Smooth muscle cell (in vitro differentiated cells): Measurements from ENCODE around the gene KDM8. TPM values are rescaled to one million over a fixed set of nuclear protein-coding genes. Genes with fewer than 3 reads are reported as not detected.

Experiments used
- DNase-seq: peaks from one replicate; lab custom pipeline; 2025; ENCODE audit not compliant: unreplicated experiment; lab: John Stamatoyannopoulos, UW
- H2AFZ ChIP-seq: fragments of 200-600 bp; sonication (generic); 2 replicates; pipeline ENCODE4 v1.6.0; 2016; ENCODE audit warnings: antibody characterized with exemption, low read depth, mild to moderate bottlenecking
- H3F3A ChIP-seq: fragments of 200-600 bp; sonication (generic); 2 replicates; pipeline ENCODE4 v1.6.0; 2017; ENCODE audit warnings: antibody characterized with exemption, low read depth
- H3K27ac ChIP-seq: fragments of 200-600 bp; sonication (generic); 2 replicates; pipeline ENCODE4 v1.5.1; 2016; ENCODE audit warnings: low read depth, mild to moderate bottlenecking
- H3K27me3 ChIP-seq: fragments of 200-600 bp; sonication (generic); 2 replicates; pipeline ENCODE4 v1.6.1; 2016; ENCODE audit warnings: low read depth, mild to moderate bottlenecking
- H3K36me3 ChIP-seq: fragments of 200-600 bp; sonication (generic); 2 replicates; pipeline ENCODE4 v1.5.1; 2016; ENCODE audit warnings: low read depth
- H3K4me1 ChIP-seq: fragments of 200-600 bp; sonication (generic); 2 replicates; pipeline ENCODE4 v1.5.1; 2016; ENCODE audit warnings: low read depth
- H3K4me2 ChIP-seq: fragments of 200-600 bp; sonication (generic); 2 replicates; pipeline ENCODE4 v1.6.0; 2016; ENCODE audit warnings: mild to moderate bottlenecking
- H3K4me3 ChIP-seq: fragments of 200-600 bp; sonication (generic); 2 replicates; pipeline ENCODE4 v1.5.1; 2016; ENCODE audit warnings: mild to moderate bottlenecking
- H3K79me2 ChIP-seq: fragments of 200-600 bp; sonication (generic); 2 replicates; pipeline ENCODE4 v1.6.0; 2016; ENCODE audit warnings: low read depth, mild to moderate bottlenecking
- H3K9ac ChIP-seq: fragments of 200-600 bp; sonication (generic); 2 replicates; pipeline ENCODE4 v1.6.0; 2016; ENCODE audit warnings: low read depth
- H3K9me3 ChIP-seq: fragments of 200-600 bp; sonication (generic); replicated peaks from 2 replicates; pipeline ENCODE4 v1.5.1; 2016; ENCODE audit warnings: low read depth
- H4K20me1 ChIP-seq: fragments of 200-600 bp; sonication (generic); 2 replicates; pipeline ENCODE4 v1.6.0; 2016; ENCODE audit warnings: low read depth
- WGBS: methylation state at CpG from one replicate; pipeline ENCODE4 v1.1.7; 2016; ENCODE audit warnings: low lambda C conversion rate; 5-methylcytosine and 5-hydroxymethylcytosine counted together
- polyA plus RNA-seq: library from polyadenylated mRNA; unstranded; fragments of >200 nt; fragmentation: Nextera tagmentation; extraction: Ambion mirVana; gene quantifications from 2 replicates; pipeline ENCODE4 v1.2.1, GENCODE V29; 2016
- total RNA-seq: library from RNA; depleted of rRNA; stranded (reverse); fragments of >200 nt; gene quantifications from 2 replicates; pipeline ENCODE4 v1.2.3, GENCODE V29; 2014
- TF ChIP-seq, protein P1 (sequence below): fragments of 200-600 bp; sonication (generic); IDR thresholded peaks from 2 replicates; pipeline ENCODE4 v1.5.1; 2017; ENCODE audit warnings: borderline replicate concordance, mild to moderate bottlenecking, antibody characterized with exemption; ENCODE audit not compliant: insufficient read depth, poor library complexity, severe bottlenecking

Gene KDM8
- total and polyA plus RNA-seq, 2 experiments from 2014 or later, result 0.81 to 3.5 TPM

DNA sequence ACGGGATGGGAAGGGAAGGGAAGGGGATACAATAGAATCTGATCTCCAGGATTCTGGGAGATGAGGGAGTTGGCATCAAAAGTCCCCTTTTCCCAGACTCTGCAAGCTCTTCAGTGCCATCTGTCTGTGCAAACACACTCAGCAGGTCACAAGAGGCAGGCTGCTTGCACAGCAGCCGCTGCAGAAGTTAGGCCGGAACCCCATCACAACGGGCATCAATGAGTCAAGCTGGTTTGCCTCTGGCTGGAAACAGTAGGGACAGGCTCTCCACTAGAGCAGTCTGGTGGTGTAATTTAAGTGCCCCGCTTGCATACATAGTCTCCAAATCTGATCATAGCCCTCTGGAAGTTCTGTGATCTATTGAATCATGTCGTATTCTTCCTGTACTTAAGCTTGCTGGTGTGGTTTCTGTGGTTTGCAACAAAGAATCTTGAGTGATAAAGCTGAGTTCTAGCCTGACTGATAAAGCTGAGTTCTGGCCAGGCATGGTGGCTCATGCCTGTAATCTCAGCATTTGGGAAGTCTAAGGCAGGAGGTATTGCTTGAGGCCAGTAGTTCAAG, 33.7 kb upstream of the KDM8 start:
- no peak for DNase-seq
- TF ChIP-seq, protein P1, sequence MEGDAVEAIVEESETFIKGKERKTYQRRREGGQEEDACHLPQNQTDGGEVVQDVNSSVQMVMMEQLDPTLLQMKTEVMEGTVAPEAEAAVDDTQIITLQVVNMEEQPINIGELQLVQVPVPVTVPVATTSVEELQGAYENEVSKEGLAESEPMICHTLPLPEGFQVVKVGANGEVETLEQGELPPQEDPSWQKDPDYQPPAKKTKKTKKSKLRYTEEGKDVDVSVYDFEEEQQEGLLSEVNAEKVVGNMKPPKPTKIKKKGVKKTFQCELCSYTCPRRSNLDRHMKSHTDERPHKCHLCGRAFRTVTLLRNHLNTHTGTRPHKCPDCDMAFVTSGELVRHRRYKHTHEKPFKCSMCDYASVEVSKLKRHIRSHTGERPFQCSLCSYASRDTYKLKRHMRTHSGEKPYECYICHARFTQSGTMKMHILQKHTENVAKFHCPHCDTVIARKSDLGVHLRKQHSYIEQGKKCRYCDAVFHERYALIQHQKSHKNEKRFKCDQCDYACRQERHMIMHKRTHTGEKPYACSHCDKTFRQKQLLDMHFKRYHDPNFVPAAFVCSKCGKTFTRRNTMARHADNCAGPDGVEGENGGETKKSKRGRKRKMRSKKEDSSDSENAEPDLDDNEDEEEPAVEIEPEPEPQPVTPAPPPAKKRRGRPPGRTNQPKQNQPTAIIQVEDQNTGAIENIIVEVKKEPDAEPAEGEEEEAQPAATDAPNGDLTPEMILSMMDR, result peak; percentile 15

DNA sequence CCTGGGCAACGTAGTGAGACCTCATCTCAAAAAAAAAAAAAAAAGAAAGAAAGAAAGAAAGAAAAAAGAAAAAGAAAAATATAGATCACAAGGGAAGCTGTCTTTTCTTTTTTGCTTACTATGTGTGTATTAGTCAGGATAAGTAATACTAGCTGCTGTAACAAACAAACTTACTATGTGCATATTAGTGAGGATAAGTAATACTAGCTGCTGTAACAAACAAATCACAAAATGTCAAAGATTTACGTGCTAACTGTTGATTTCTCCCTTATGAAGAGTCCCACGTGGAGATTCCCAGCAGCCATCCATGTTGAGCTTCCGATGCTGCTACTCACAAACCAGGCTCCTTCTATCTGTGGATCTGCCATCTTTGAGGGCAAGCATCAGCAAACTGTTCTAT, 31.7 kb upstream of the KDM8 start:
- Histone ChIP-seq H3K4me3 (no peak overlapping the region), H4K20me1 (no peaks in the 10 kb centered on the region), H3K9me3 (no peaks in the 10 kb centered on the region), H3K9ac (no peak overlapping the region), H3K36me3 (no peaks in the 10 kb centered on the region), H3K79me2 (no peaks in the 10 kb centered on the region), H3F3A (no peaks in the 10 kb centered on the region), H3K4me1 (no peaks in the 10 kb centered on the region), H3K27ac (no peak overlapping the region), H2AFZ (no peak overlapping the region), H3K4me2 (no peak overlapping the region), H3K27me3 (no peaks in the 10 kb centered on the region)
- DNase-seq, result no peak
- TF ChIP-seq, protein P1, result no peak
- 66% methylated on average over 3 of the region's 4 CpGs for WGBS

More for the DNA sequence above, 33.7 kb upstream of the KDM8 start:
- WGBS, result 15% methylated on average over 5 of the region's 6 CpGs
- H3K27me3 ChIP-seq, result no peaks in the 10 kb centered on the region
- no peaks in the 10 kb centered on the region for H3K36me3 ChIP-seq
- peak overlapping the region; percentile 30 for H3K27ac ChIP-seq
- no peak overlapping the region for H3K9ac ChIP-seq
- no peaks in the 10 kb centered on the region for H3K4me1 ChIP-seq
- H3K79me2 ChIP-seq, result no peaks in the 10 kb centered on the region
- H3F3A ChIP-seq, result no peaks in the 10 kb centered on the region
- no peaks in the 10 kb centered on the region for H4K20me1 ChIP-seq
- H3K9me3 ChIP-seq, result no peaks in the 10 kb centered on the region
- no peak overlapping the region for H3K4me2 ChIP-seq
- no peak overlapping the region for H2AFZ ChIP-seq
- no peak overlapping the region for H3K4me3 ChIP-seq

DNA sequence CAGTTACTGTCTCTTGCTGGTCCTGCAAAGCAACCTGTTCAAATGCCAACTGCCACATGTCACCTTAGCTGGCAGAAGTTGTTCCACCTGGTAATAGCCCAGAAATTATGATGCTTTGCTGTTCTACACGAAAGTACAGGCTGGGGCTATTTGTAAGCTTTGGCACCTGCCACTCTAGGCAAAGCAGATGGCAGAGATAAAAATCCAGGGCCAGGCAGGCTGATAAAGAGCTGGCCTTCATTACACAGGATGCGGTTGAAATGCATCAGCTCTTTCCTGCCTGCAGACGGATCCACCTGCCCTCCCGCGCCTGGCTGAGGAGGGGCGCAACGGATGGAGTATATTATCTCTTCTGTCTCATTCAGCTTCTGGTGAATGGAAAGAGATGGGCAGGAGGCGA, 29.3 kb upstream of the KDM8 start:
- 82% methylated on average over 8 of the region's 8 CpGs for WGBS
- H3K4me1 ChIP-seq, result no peaks in the 10 kb centered on the region
- H3K4me3 ChIP-seq, result no peak overlapping the region
- no peaks in the 10 kb centered on the region for H3F3A ChIP-seq
- no peaks in the 10 kb centered on the region for H3K79me2 ChIP-seq
- no peaks in the 10 kb centered on the region for H3K9me3 ChIP-seq
- no peak for DNase-seq
- no peak overlapping the region for H3K9ac ChIP-seq
- no peak overlapping the region for H3K4me2 ChIP-seq
- H2AFZ ChIP-seq, result no peak overlapping the region
- no peaks in the 10 kb centered on the region for H4K20me1 ChIP-seq
- no peaks in the 10 kb centered on the region for H3K36me3 ChIP-seq
- H3K27me3 ChIP-seq, result no peaks in the 10 kb centered on the region
- TF ChIP-seq, protein P1, result no peak
- no peak overlapping the region for H3K27ac ChIP-seq

DNA sequence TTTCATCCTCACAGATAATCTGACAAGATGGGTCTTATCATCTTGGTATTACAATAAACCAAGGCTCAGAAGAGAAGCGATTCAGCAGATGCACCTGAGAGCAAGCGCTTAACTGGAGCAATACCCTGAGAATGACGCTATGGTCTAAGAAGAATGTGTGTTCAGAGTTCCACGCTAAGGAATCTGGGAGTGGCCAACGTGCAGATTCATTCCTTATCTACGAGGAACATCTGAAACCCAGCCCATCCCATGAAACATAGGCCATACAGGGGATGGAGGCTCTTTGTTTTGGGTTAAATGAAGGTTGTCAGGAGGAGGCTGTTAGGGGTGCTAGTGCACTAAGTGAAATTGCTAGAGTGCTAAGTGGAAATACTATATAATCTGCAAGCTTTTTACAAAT, 28.5 kb upstream of the KDM8 start:
- Histone ChIP-seq H3K27ac (no peak overlapping the region), H3K4me3 (no peak overlapping the region), H3K36me3 (no peaks in the 10 kb centered on the region), H3K4me1 (no peaks in the 10 kb centered on the region), H2AFZ (no peak overlapping the region), H3K4me2 (no peak overlapping the region), H4K20me1 (no peaks in the 10 kb centered on the region), H3K27me3 (no peaks in the 10 kb centered on the region), H3F3A (no peaks in the 10 kb centered on the region), H3K79me2 (no peaks in the 10 kb centered on the region), H3K9ac (no peak overlapping the region), H3K9me3 (no peaks in the 10 kb centered on the region)
- TF ChIP-seq, protein P1, result no peak
- 68% methylated on average over 6 of the region's 6 CpGs for WGBS
- DNase-seq, result no peak
